ENCODE measurements around the gene TXNRD1.
A peak's percentile ranks its signal among the peaks of the same experiment; 100 is the strongest.
"Not testable (repeated sequence)": the region's sequence is repeated elsewhere in the genome, so short reads cannot be mapped to it uniquely, and the experiment has no call there.

The TXNRD1 gene

GRCh38 chr12:104291867-104292524, 76.4 kb downstream of the TXNRD1 start:
- CTCF ChIA-PET: interaction anchor here (0.8 to 1.6 kb wide), 5 partner anchors 10 to 77 kb away, joined by 3 to 5 read pairs (median 3); no protein-coding TSS in a partner anchor
- WGBS (ENCODE audit: insufficient coverage): 98% methylated on average over 5 of the region's 5 CpGs
- H3K4me3 ChIP-seq (ENCODE audit: control insufficient read depth in 1 of 7, extremely low read depth in 1 of 7, insufficient read depth in 4 of 7, low read depth in 2 of 7, low read length in 6 of 7): no peak overlapping the region
- no peak for DNase-seq
- peaks cover 16 to 29% (median 20%) of the 10 kb centered on the region in 4 experiments for H3K4me1 ChIP-seq (ENCODE audit: control extremely low read depth in 1 of 4, control insufficient read depth in 4 of 4, insufficient read depth in 4 of 4, low read length in 3 of 4)
- no peaks in the 10 kb centered on the region for H3K9me3 ChIP-seq (ENCODE audit: control extremely low read depth in 1 of 5, control insufficient read depth in 4 of 5, insufficient read depth in 2 of 5, low read depth in 1 of 5, low read length in 4 of 5)
- H3K27ac ChIP-seq (ENCODE audit: insufficient read depth in 1 of 2, low read depth in 1 of 2, low read length in 2 of 2, poor library complexity in 1 of 2, severe bottlenecking in 2 of 2): no peak overlapping the region
- POLR2A ChIA-PET: interaction anchor here (0.6 to 2.0 kb wide), 3 partner anchors 11 to 255 kb away, joined by 4 to 8 read pairs (median 5); partner anchors contain the start of gene EID3
- no peaks in the 10 kb centered on the region for H3K27me3 ChIP-seq (replicated peaks in 2 of 5; ENCODE audit: control insufficient read depth in 4 of 5, insufficient read depth in 5 of 5, low read length in 4 of 5)
- H3K36me3 ChIP-seq (ENCODE audit: control insufficient read depth in 4 of 4, insufficient read depth in 4 of 4, low read length in 3 of 4): peaks cover 6 to 48% (median 23%) of the 10 kb centered on the region in 4 experiments

DNA sequence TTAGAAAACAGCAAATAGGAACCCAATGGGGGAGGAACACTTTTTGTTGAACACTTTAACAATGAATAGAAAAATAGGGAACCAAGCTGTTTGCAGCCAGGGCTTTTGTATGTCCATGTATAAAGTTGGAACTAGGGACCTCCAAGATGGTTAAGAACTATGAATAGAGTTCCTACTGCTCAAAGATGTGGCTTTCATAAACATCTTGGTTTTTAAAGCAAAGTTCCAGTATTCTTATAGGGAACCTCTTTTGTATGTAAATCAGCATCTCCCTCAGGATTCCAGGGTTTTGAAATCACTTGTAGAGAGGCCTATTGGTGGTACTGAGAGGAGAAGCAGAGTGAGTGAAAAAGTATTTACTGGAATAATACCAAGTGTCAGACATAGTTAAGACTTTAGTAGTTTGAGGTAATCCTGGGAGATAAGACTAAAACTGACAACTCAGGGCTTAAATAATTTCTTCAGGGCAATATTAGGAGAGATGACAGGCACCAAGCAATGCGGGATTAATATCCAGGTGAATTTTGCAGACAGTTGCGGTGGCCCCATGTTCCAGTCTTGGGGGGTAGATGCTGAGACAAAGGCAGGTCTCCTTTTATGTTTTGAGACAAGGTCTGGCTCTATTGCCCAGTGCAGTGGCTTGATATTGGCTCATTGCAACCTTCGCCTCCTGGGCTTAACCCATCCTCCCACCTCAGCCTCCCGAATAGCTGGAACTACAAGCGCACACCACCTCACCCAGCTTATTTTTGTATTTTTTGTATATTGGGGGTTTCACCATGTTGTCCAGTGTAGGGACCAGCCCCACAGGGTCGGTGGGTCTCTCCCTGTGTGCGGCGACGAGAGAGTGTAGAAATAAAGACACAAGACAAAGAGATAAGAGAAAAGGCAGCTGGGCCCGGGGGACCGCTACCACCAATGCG, 77.6 kb downstream of the TXNRD1 start:
- ChIA-PET CTCF (interaction anchor here (0.6 to 1.6 kb wide), 5 partner anchors 23 to 823 kb away, joined by 3 to 4 read pairs (median 3); no protein-coding TSS in a partner anchor), POLR2A (no interaction called here)
- Histone ChIP-seq H3K27me3 (replicated peaks in 2 of 5; ENCODE audit: control insufficient read depth in 4 of 5, insufficient read depth in 5 of 5, low read length in 4 of 5) (no peaks in the 10 kb centered on the region), H3K36me3 (ENCODE audit: control insufficient read depth in 4 of 4, insufficient read depth in 4 of 4, low read length in 3 of 4) (peaks cover 9 to 51% (median 24%) of the 10 kb centered on the region in 4 experiments), H3K27ac (ENCODE audit: insufficient read depth in 1 of 2, low read depth in 1 of 2, low read length in 2 of 2, poor library complexity in 1 of 2, severe bottlenecking in 2 of 2) (no peak overlapping the region), H3K4me3 (ENCODE audit: control insufficient read depth in 1 of 7, extremely low read depth in 1 of 7, insufficient read depth in 4 of 7, low read depth in 2 of 7, low read length in 6 of 7) (no peak overlapping the region), H3K4me1 (ENCODE audit: control extremely low read depth in 1 of 4, control insufficient read depth in 4 of 4, insufficient read depth in 4 of 4, low read length in 3 of 4) (peaks cover 10 to 21% (median 15%) of the 10 kb centered on the region in 4 experiments), H3K9me3 (ENCODE audit: control extremely low read depth in 1 of 5, control insufficient read depth in 4 of 5, insufficient read depth in 2 of 5, low read depth in 1 of 5, low read length in 4 of 5) (no peaks in the 10 kb centered on the region)
- DNase-seq: no peak
- 97% methylated on average over 10 of the region's 12 CpGs for WGBS (ENCODE audit: insufficient coverage)

DNA sequence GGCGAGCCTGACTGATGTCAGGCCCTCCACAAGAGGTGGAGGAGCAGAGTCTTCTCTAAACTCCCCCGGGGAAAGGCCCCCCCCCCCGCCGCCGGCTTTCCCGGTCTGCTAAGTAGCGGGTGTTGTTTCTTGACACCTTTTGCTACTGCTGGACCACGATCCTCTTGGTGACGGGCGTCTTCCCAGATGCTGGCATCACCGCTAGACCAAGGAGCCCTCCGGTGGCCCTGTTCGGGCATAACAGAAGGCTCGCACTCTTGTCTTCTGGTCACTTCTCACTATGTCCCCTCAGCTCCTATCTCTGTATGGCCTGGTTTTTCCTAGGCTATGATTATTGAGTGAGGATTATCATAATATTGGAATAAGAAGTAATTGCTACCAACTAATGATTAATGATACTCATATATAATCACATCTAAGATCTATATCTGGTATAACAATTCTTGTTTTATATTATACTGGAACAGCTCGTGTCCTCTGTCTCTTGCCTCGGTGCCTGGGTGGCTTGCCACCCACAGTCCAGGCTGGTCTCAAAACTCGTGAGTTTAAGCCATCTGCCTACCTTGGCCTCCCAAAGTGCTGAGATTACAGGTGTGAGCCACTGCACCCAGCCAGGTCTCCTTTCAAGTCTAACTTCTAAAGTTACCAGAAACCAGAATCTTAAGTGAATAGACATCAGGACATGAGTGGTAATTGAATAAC, 78.7 kb downstream of the TXNRD1 start:
- peaks cover 9 to 59% (median 24%) of the 10 kb centered on the region in 4 experiments for H3K36me3 ChIP-seq (ENCODE audit: control insufficient read depth in 4 of 4, insufficient read depth in 4 of 4, low read length in 3 of 4)
- H3K27me3 ChIP-seq (replicated peaks in 2 of 5; ENCODE audit: control insufficient read depth in 4 of 5, insufficient read depth in 5 of 5, low read length in 4 of 5); POLR2A ChIA-PET; H3K4me3 ChIP-seq (ENCODE audit: control insufficient read depth in 1 of 7, extremely low read depth in 1 of 7, insufficient read depth in 4 of 7, low read depth in 2 of 7, low read length in 6 of 7); H3K9me3 ChIP-seq (ENCODE audit: control extremely low read depth in 1 of 5, control insufficient read depth in 4 of 5, insufficient read depth in 2 of 5, low read depth in 1 of 5, low read length in 4 of 5); H3K27ac ChIP-seq (ENCODE audit: insufficient read depth in 1 of 2, low read depth in 1 of 2, low read length in 2 of 2, poor library complexity in 1 of 2, severe bottlenecking in 2 of 2): not testable (repeated sequence)
- peaks cover 2 to 12% (median 7%) of the 10 kb centered on the region in 4 experiments for H3K4me1 ChIP-seq (ENCODE audit: control extremely low read depth in 1 of 4, control insufficient read depth in 4 of 4, insufficient read depth in 4 of 4, low read length in 3 of 4)
- peak in 2 of 3 donors; percentile 28 to 36 for DNase-seq
- CTCF ChIA-PET: interaction anchor here (0.8 to 2.4 kb wide), 5 partner anchors 9 to 133 kb away, joined by 3 to 14 read pairs (median 6); partner anchors contain the start of genes EID3 and TXNRD1
- 90% methylated on average over 9 of the region's 17 CpGs for WGBS (ENCODE audit: insufficient coverage)

- DNase-seq: no peak
These were observed 79.5 kb downstream of the TXNRD1 start for GRCh38 chr12:104294927-104295668.

GRCh38 chr12:104295954-104296353, 80.4 kb downstream of the TXNRD1 start:
- no peak for DNase-seq
- Histone ChIP-seq H3K4me1 (ENCODE audit: control extremely low read depth in 1 of 4, control insufficient read depth in 4 of 4, insufficient read depth in 4 of 4, low read length in 3 of 4) (peaks cover 0 to 4% (median 0%) of the 10 kb centered on the region in 4 experiments), H3K4me3 (ENCODE audit: control insufficient read depth in 1 of 7, extremely low read depth in 1 of 7, insufficient read depth in 4 of 7, low read depth in 2 of 7, low read length in 6 of 7) (no peak overlapping the region), H3K36me3 (ENCODE audit: control insufficient read depth in 4 of 4, insufficient read depth in 4 of 4, low read length in 3 of 4) (peaks cover 14 to 60% (median 25%) of the 10 kb centered on the region in 4 experiments), H3K27me3 (replicated peaks in 2 of 5; ENCODE audit: control insufficient read depth in 4 of 5, insufficient read depth in 5 of 5, low read length in 4 of 5) (no peaks in the 10 kb centered on the region), H3K27ac (ENCODE audit: insufficient read depth in 1 of 2, low read depth in 1 of 2, low read length in 2 of 2, poor library complexity in 1 of 2, severe bottlenecking in 2 of 2) (no peak overlapping the region), H3K9me3 (ENCODE audit: control extremely low read depth in 1 of 5, control insufficient read depth in 4 of 5, insufficient read depth in 2 of 5, low read depth in 1 of 5, low read length in 4 of 5) (no peaks in the 10 kb centered on the region)
- WGBS (ENCODE audit: insufficient coverage): 88% methylated on average over 1 of the region's 1 CpG
- CTCF ChIA-PET: interaction anchor here (1.1 to 2.4 kb wide), 11 partner anchors 8 to 95 kb away, joined by 3 to 14 read pairs (median 6); partner anchors contain the start of genes EID3 and TXNRD1
- POLR2A ChIA-PET: no interaction called here

More at GRCh38 chr12:104294927-104295668, 79.5 kb downstream of the TXNRD1 start:
- no peaks in the 10 kb centered on the region for H3K27me3 ChIP-seq (replicated peaks in 2 of 5; ENCODE audit: control insufficient read depth in 4 of 5, insufficient read depth in 5 of 5, low read length in 4 of 5)
- no peaks in the 10 kb centered on the region for H3K9me3 ChIP-seq (ENCODE audit: control extremely low read depth in 1 of 5, control insufficient read depth in 4 of 5, insufficient read depth in 2 of 5, low read depth in 1 of 5, low read length in 4 of 5)
- CTCF ChIA-PET: interaction anchor here (0.9 to 2.4 kb wide), 11 partner anchors 8 to 94 kb away, joined by 3 to 14 read pairs (median 6); partner anchors contain the start of genes EID3 and TXNRD1
- H3K4me3 ChIP-seq (ENCODE audit: control insufficient read depth in 1 of 7, extremely low read depth in 1 of 7, insufficient read depth in 4 of 7, low read depth in 2 of 7, low read length in 6 of 7): no peak overlapping the region
- WGBS (ENCODE audit: insufficient coverage): 77% methylated on average over 8 of the region's 9 CpGs
- POLR2A ChIA-PET: interaction anchor here (0.6 kb wide), 1 partner anchor 157 kb away, joined by 4 read pairs; the partner anchor contains the start of gene NFYB
- no peak overlapping the region for H3K27ac ChIP-seq (ENCODE audit: insufficient read depth in 1 of 2, low read depth in 1 of 2, low read length in 2 of 2, poor library complexity in 1 of 2, severe bottlenecking in 2 of 2)
- peaks cover 0 to 4% (median 2%) of the 10 kb centered on the region in 4 experiments for H3K4me1 ChIP-seq (ENCODE audit: control extremely low read depth in 1 of 4, control insufficient read depth in 4 of 4, insufficient read depth in 4 of 4, low read length in 3 of 4)
- H3K36me3 ChIP-seq (ENCODE audit: control insufficient read depth in 4 of 4, insufficient read depth in 4 of 4, low read length in 3 of 4): peaks cover 11 to 61% (median 24%) of the 10 kb centered on the region in 4 experiments

- Histone ChIP-seq H3K9me3 (ENCODE audit: control extremely low read depth in 1 of 5, control insufficient read depth in 4 of 5, insufficient read depth in 2 of 5, low read depth in 1 of 5, low read length in 4 of 5) (no peaks in the 10 kb centered on the region), H3K27ac (ENCODE audit: insufficient read depth in 1 of 2, low read depth in 1 of 2, low read length in 2 of 2, poor library complexity in 1 of 2, severe bottlenecking in 2 of 2) (no peak overlapping the region), H3K4me1 (ENCODE audit: control extremely low read depth in 1 of 4, control insufficient read depth in 4 of 4, insufficient read depth in 4 of 4, low read length in 3 of 4) (peaks cover 0 to 4% (median 0%) of the 10 kb centered on the region in 4 experiments), H3K27me3 (replicated peaks in 2 of 5; ENCODE audit: control insufficient read depth in 4 of 5, insufficient read depth in 5 of 5, low read length in 4 of 5) (no peaks in the 10 kb centered on the region), H3K4me3 (ENCODE audit: control insufficient read depth in 1 of 7, extremely low read depth in 1 of 7, insufficient read depth in 4 of 7, low read depth in 2 of 7, low read length in 6 of 7) (no peak overlapping the region), H3K36me3 (ENCODE audit: control insufficient read depth in 4 of 4, insufficient read depth in 4 of 4, low read length in 3 of 4) (peaks cover 11 to 58% (median 24%) of the 10 kb centered on the region in 4 experiments)
- DNase-seq: no peak
- POLR2A ChIA-PET: no interaction called here
- CTCF ChIA-PET: interaction anchor here (1.1 to 2.4 kb wide), 3 partner anchors 9 to 80 kb away, joined by 3 to 14 read pairs (median 7); partner anchors contain the start of gene TXNRD1
- 100% methylated on average over 4 of the region's 4 CpGs for WGBS (ENCODE audit: insufficient coverage)
These were observed 81.1 kb downstream of the TXNRD1 start for GRCh38 chr12:104296718-104297117.
